G401 (cell line): ENCODE results near the gene NOSTRIN. TPM values are rescaled to one million over a fixed set of nuclear protein-coding genes. Genes with fewer than 3 reads are reported as not detected.
A peak's percentile ranks its signal among the peaks of the same experiment; 100 is the strongest.

Experiments used
- DNase-seq: peaks from one replicate; pipeline ENCODE4 v3.0.0-alpha.2; 2015; ENCODE audit warnings: low spot score
- in situ Hi-C: cut with HindIII; loops from 2 replicates; pipeline ENCODE4 v1.10.0; 2016; ENCODE audit warnings: low sequenced_read_pairs, mixed read lengths
- total RNA-seq: library from RNA; depleted of rRNA; stranded (reverse); fragments of >200 nt; shearing (Covaris generic); gene quantifications from 2 replicates; pipeline ENCODE4 v1.2.3, GENCODE V29; 2014; rRNA removed

The NOSTRIN gene
- total RNA-seq, 1 experiment from 2014 or later, result not detected

DNA sequence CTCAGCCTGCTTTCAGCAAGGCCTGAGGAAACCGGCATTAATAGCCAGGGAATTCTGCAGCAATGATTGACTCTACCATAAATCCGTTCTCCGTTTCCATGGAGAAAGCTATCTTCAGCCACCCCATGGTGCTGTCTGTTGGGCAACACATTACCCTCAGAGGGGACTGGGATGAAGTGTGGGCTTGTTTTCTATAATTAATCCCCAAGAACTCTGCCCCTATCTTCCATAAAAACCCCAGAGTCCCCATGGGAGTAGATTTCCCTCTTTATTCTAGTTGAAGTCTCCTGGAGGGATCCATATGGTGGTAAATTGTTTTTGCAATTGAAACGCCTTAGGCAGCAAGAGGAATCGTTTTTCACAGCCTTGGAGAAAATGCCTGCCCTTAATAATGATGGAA lies 107.9 kb downstream of the NOSTRIN start:
- in situ Hi-C loops, result no loop called here
- DNase-seq, result no peak

DNA sequence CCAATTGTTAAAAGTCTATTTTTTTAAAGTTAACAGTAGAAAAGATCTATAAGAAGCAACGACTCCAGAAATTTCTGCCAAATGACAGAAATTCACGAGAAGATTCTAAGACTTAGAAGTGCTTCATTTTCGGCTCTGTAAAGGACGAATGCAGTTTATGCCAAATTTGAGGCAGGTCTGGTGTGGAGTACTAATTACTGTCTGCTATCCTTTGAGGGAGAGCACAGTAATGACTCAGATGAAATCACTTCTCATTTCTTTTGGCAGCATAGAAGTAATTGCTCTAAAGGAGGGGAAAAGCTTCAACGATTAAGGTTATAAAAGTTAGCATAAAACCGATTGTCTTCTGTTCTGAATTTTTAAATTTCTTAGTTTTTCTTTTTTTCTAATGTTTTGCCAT lies 110.0 kb downstream of the NOSTRIN start:
- in situ Hi-C loops, result no loop called here
- no peak for DNase-seq

DNA sequence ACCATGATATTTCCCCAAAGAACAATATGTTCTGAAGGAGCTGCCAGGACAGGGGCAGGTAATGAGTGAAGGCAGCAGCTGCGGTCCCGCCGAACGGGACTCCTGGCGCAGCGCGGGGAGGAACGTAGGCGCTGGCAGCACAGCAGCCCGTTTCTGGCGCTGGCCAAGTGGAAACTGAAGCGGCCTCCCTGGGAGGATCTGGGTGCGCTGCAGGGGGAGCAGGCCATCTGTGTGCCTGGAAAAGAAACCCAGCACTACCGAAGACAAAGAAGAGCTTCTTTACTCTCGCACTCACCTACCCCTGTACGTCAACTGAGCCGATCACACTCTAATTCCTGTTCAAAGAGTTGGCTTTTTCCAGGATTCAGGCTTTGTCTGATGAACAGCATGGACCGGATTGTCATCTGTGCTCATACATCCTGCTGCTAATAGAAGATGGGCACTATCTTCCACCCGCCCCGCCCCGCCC lies 110.5 kb downstream of the NOSTRIN start:
- DNase-seq, result peak; percentile 58
- in situ Hi-C loops, result no loop called here

DNA sequence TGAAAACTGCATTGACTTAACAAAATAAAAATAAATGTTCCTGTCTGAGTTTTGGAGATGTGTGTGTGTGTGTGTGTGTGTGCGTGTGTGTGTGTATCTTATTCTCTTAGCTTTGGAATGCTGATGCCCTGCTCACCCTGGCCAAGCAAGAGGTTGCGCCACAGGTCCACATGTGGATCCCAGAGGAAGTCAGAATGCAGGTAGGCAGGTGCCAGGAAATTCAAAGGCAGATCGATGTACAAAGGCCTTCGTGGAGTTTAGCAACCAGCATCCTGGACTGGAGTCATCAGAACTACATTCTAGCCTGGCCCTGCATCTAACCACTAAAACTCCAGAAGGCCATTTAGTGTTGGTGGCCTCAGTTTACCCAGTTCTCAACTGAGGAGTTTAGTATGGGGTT lies 111.1 kb downstream of the NOSTRIN start:
- in situ Hi-C loops, result no loop called here
- DNase-seq, result no peak

Other genes starting within 250 kb of the NOSTRIN start
- gene SPC25, start 87.8 kb downstream of the NOSTRIN start, total RNA-seq, result 19.0 and 32.4 TPM in 2 replicates
- not detected in 2 replicates for gene G6PC2, start 98.7 kb downstream of the NOSTRIN start, total RNA-seq
- not detected in 2 replicates for gene ABCB11, start 228.7 kb downstream of the NOSTRIN start, total RNA-seq